ENCODE results near the gene SULT1C4.

Gene SULT1C4

DNA sequence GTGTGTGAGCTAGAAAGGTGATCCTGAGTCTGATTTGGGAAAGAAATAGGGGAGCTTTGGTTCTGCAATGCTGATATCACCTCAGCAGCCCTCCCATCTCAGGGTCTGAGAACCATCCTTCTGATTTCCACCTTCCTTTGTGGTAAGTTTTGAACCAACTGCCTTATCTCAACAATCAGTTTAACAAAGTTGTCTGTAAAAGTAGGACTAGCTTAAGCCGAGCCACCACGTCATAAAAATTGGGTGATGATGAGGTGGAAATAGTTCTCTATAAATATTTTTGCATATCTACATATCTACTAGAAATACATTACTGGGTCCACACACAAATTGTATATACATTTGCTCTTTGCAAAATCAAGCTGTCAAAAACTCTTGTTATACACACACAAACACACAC lies 1.1 kb downstream of the SULT1C4 start:
- H3K4me1 ChIP-seq (ENCODE audit: insufficient read depth, low read length), result no peaks in the 10 kb centered on the region
- no peaks in the 10 kb centered on the region for H3K9me3 ChIP-seq (ENCODE audit: insufficient read depth, low read length, severe bottlenecking)
- H3K27ac ChIP-seq (ENCODE audit: low read length), result no peak overlapping the region
- ATAC-seq (ENCODE audit: insufficient read depth, low read depth) (no peak), DNase-seq (no peak)
- no peak overlapping the region for H3K4me3 ChIP-seq (ENCODE audit: low read depth in 1 of 2, low read length in 2 of 2)
- H3K79me2 ChIP-seq (ENCODE audit: insufficient read depth, low read length), result no peaks in the 10 kb centered on the region
- H3K36me3 ChIP-seq (ENCODE audit: insufficient read depth, low read length), result no peaks in the 10 kb centered on the region
- TF ChIP-seq, protein P1, sequence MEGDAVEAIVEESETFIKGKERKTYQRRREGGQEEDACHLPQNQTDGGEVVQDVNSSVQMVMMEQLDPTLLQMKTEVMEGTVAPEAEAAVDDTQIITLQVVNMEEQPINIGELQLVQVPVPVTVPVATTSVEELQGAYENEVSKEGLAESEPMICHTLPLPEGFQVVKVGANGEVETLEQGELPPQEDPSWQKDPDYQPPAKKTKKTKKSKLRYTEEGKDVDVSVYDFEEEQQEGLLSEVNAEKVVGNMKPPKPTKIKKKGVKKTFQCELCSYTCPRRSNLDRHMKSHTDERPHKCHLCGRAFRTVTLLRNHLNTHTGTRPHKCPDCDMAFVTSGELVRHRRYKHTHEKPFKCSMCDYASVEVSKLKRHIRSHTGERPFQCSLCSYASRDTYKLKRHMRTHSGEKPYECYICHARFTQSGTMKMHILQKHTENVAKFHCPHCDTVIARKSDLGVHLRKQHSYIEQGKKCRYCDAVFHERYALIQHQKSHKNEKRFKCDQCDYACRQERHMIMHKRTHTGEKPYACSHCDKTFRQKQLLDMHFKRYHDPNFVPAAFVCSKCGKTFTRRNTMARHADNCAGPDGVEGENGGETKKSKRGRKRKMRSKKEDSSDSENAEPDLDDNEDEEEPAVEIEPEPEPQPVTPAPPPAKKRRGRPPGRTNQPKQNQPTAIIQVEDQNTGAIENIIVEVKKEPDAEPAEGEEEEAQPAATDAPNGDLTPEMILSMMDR (IDR thresholded peaks at IDR 0.05; ENCODE audit: borderline replicate concordance, extremely low read depth, low read length, poor library complexity, severe bottlenecking), result no peak
- TF ChIP-seq EZH2 (IDR thresholded peaks at IDR 0.05; ENCODE audit: borderline replicate concordance, low read depth, low read length, severe bottlenecking), result no peak
- H3K27me3 ChIP-seq (ENCODE audit: insufficient read depth, low read length, poor library complexity), result peaks cover 7% of the 10 kb centered on the region
- no peaks in the 10 kb centered on the region for H4K20me1 ChIP-seq (ENCODE audit: insufficient read depth, low read length)
- H3K9ac ChIP-seq (ENCODE audit: low read depth, low read length), result no peak overlapping the region
- H2AFZ ChIP-seq (ENCODE audit: low read depth, low read length), result no peak overlapping the region
- H3K4me2 ChIP-seq (ENCODE audit: insufficient read depth, low read length), result no peak overlapping the region

DNA sequence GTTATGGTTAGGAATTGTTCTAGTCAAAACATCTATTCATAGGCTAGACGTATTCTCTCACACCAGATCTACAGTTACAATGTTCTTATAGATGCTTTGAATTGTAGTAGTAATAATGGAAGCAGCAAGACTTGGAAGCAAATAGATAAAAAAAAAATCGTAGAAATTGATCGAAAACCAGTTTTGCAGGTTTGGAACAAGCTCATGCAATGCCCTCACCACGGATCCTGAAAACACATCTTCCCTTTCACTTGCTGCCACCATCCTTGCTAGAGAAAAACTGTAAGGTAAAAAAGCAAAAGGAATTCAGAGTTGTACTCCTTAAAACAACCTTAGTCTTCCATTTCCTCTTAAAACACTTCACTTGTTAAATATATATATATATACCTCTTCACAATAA lies 4.4 kb downstream of the SULT1C4 start:
- no peaks in the 10 kb centered on the region for H3K79me2 ChIP-seq (ENCODE audit: insufficient read depth, low read length)
- H3K27me3 ChIP-seq (ENCODE audit: insufficient read depth, low read length, poor library complexity), result peaks cover 3% of the 10 kb centered on the region
- H3K4me2 ChIP-seq (ENCODE audit: insufficient read depth, low read length), result no peak overlapping the region
- no peak overlapping the region for H3K4me3 ChIP-seq (ENCODE audit: low read depth in 1 of 2, low read length in 2 of 2)
- DNase-seq, result no peak
- H2AFZ ChIP-seq (ENCODE audit: low read depth, low read length), result no peak overlapping the region
- no peak overlapping the region for H3K27ac ChIP-seq (ENCODE audit: low read length)
- no peaks in the 10 kb centered on the region for H3K9me3 ChIP-seq (ENCODE audit: insufficient read depth, low read length, severe bottlenecking)
- no peak overlapping the region for H3K9ac ChIP-seq (ENCODE audit: low read depth, low read length)
- no peaks in the 10 kb centered on the region for H3K36me3 ChIP-seq (ENCODE audit: insufficient read depth, low read length)
- no peaks in the 10 kb centered on the region for H3K4me1 ChIP-seq (ENCODE audit: insufficient read depth, low read length)
- no peak for ATAC-seq (ENCODE audit: insufficient read depth, low read depth)
- TF ChIP-seq, protein P1 (IDR thresholded peaks at IDR 0.05; ENCODE audit: borderline replicate concordance, extremely low read depth, low read length, poor library complexity, severe bottlenecking), result no peak
- no peak for TF ChIP-seq EZH2 (IDR thresholded peaks at IDR 0.05; ENCODE audit: borderline replicate concordance, low read depth, low read length, severe bottlenecking)
- no peaks in the 10 kb centered on the region for H4K20me1 ChIP-seq (ENCODE audit: insufficient read depth, low read length)

DNA sequence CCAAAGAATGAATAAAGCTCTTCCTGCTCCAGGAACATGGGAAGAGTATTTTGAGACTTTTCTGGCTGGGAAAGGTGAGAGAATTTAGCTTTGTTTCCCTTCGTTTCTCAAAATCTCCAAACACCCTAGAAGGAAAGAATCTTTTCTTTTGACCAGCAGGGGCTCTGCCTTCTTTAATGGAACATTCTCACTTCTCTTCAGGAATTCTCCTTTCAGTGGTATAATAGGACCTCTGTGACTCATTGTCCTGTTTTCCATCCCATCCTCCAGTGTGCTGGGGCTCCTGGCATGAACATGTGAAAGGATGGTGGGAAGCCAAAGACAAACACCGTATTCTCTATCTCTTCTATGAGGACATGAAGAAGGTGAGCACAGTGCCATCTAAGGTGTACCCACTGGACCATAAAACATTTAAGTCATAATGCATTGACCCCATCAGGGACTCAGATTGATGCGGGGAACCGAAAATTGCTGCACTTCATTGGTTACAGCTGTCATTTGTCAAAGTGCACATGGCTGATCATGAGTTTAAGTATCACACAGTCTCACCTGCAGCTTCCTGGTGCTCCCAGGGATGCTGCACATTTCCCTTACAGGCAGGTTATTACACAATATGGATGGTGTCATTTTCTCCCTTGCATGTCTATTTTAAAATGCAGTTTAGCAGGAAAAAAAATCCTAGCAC lies 5.5 kb downstream of the SULT1C4 start:
- H3K9me3 ChIP-seq (ENCODE audit: insufficient read depth, low read length, severe bottlenecking), result no peaks in the 10 kb centered on the region
- no peak for TF ChIP-seq EZH2 (IDR thresholded peaks at IDR 0.05; ENCODE audit: borderline replicate concordance, low read depth, low read length, severe bottlenecking)
- TF ChIP-seq, protein P1 (IDR thresholded peaks at IDR 0.05; ENCODE audit: borderline replicate concordance, extremely low read depth, low read length, poor library complexity, severe bottlenecking), result no peak
- H3K4me2 ChIP-seq (ENCODE audit: insufficient read depth, low read length), result no peak overlapping the region
- H2AFZ ChIP-seq (ENCODE audit: low read depth, low read length), result no peak overlapping the region
- no peaks in the 10 kb centered on the region for H3K36me3 ChIP-seq (ENCODE audit: insufficient read depth, low read length)
- H3K79me2 ChIP-seq (ENCODE audit: insufficient read depth, low read length), result no peaks in the 10 kb centered on the region
- no peak overlapping the region for H3K4me3 ChIP-seq (ENCODE audit: low read depth in 1 of 2, low read length in 2 of 2)
- H3K9ac ChIP-seq (ENCODE audit: low read depth, low read length), result no peak overlapping the region
- H4K20me1 ChIP-seq (ENCODE audit: insufficient read depth, low read length), result no peaks in the 10 kb centered on the region
- no peak overlapping the region for H3K27ac ChIP-seq (ENCODE audit: low read length)
- H3K4me1 ChIP-seq (ENCODE audit: insufficient read depth, low read length), result no peaks in the 10 kb centered on the region
- H3K27me3 ChIP-seq (ENCODE audit: insufficient read depth, low read length, poor library complexity), result peaks cover 3% of the 10 kb centered on the region
- no peak for ATAC-seq (ENCODE audit: insufficient read depth, low read depth)
- DNase-seq, result no peak
